ENCODE measurements around the gene DTHD1.

DNA sequence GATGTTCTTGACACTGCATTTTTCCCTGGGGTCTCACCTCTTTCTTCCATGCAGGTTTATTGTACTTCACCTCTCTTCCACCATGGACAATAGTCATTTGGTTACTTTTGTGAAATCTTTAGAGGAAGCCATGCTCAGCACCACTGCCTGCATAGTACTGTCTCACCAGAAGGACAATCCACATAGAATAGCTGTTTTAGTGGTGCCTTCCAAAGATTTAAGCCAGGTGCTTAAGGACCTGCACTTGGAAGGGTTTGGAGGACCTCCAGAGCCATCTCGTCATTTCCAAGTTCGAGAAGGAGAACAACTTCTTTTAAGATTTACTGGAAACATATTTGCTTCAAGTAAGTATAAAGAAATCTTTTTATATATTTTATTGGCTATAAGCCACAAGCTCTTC, 26.7 kb downstream of the DTHD1 start:
- TF ChIP-seq, protein P1, sequence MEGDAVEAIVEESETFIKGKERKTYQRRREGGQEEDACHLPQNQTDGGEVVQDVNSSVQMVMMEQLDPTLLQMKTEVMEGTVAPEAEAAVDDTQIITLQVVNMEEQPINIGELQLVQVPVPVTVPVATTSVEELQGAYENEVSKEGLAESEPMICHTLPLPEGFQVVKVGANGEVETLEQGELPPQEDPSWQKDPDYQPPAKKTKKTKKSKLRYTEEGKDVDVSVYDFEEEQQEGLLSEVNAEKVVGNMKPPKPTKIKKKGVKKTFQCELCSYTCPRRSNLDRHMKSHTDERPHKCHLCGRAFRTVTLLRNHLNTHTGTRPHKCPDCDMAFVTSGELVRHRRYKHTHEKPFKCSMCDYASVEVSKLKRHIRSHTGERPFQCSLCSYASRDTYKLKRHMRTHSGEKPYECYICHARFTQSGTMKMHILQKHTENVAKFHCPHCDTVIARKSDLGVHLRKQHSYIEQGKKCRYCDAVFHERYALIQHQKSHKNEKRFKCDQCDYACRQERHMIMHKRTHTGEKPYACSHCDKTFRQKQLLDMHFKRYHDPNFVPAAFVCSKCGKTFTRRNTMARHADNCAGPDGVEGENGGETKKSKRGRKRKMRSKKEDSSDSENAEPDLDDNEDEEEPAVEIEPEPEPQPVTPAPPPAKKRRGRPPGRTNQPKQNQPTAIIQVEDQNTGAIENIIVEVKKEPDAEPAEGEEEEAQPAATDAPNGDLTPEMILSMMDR (IDR thresholded peaks at IDR 0.05) = no peak
- TF ChIP-seq POLR2A (IDR thresholded peaks at IDR 0.05) (no peak), POLR2AphosphoS5 (IDR thresholded peaks at IDR 0.05) (no peak)
